GM23248 (cell line): ENCODE measurements around the gene TAS2R38.

Experiments
- EZH2 ChIP-seq: fragments of 200-600 bp; sonication (generic); IDR thresholded peaks from 2 replicates; pipeline ENCODE4 v1.6.1; 2018; ENCODE audit warnings: antibody characterized with exemption, mild to moderate bottlenecking; ENCODE audit not compliant: insufficient read depth, poor library complexity, severe bottlenecking
- EZH2phosphoT487 ChIP-seq: fragments of 200-600 bp; sonication (generic); IDR thresholded peaks from 2 replicates; pipeline ENCODE4 v1.6.1; 2018; ENCODE audit warnings: antibody characterized with exemption, moderate library complexity, mild to moderate bottlenecking, low read depth; ENCODE audit not compliant: insufficient read depth

DNA sequence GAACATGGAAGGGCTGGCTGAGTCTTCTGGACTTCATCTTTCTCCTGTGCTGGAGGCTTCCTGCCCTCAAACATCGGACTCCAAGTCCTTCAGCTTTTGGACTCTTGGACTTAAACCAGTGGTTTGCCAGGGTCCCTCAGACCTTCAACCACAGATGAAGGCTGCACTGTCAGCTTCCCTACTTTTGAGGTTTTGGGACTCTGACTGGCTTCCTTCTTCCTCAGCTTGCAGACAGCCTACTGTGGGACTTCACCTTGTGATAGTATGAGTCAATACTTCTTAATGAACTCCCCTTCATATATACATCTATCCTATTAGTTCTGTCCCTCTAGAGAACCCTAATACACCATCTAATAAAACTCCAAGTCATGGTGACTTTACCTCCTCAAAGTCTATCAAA lies 22.8 kb downstream of the TAS2R38 start:
- TF ChIP-seq EZH2 (no peak), EZH2phosphoT487 (no peak)
